Measurements from ENCODE around the gene DIS3L.

The DIS3L gene

DNA sequence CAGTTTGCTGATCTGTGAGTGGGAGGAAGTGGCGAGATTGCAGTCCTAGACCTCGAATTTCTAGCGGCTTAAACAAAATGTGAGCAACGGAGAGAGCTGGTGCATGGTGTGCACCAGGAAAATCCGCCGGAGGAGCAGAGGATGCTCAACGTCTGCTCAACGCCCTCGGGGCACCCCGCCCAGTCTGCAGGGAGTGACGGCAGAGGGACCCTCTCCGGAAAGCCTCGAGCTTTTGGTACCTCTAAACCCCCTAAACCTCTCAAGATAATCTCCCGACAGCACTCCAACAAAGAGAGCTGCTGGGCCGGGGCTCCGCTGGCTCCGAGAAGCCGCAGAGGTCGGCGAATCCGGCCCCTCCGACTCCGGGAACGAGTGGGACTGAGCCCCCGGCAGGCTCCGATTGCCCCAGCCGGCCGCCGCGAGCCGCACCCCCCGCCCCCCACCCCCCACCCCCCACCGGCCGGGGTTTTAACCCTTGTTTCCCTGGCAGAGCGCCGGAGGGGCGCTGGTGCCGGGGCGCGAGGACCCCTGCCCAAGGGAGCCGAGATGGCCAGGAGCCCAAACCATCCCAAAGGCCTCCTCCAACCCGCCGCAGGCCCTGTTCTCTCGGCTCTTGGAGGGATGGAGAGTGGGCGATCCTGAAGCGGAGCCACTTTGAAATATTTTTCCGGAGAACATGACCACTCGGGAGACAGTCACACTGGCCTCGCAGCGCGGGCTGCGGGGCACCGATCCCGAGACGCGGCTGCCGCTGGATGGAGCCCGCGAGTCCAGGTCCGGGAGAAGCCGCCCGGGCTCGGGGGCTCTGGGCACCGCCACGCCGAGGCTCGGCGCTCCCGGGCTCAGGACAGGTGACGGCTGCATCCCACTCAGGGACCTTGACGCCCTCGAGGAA lies 41.3 kb upstream of the DIS3L start:
- H3K4me3 ChIP-seq (ENCODE audit: low read depth in 1 of 2, low read length in 1 of 2), result peak overlapping the region; percentile 25 to 53
- peaks cover 100% of the 10 kb centered on the region for H3K27me3 ChIP-seq
- H3K36me3 ChIP-seq, result no peaks in the 10 kb centered on the region
- H3K9me3 ChIP-seq, result no peaks in the 10 kb centered on the region
- H3K27ac ChIP-seq, result no peak overlapping the region
- TF ChIP-seq, protein P1, sequence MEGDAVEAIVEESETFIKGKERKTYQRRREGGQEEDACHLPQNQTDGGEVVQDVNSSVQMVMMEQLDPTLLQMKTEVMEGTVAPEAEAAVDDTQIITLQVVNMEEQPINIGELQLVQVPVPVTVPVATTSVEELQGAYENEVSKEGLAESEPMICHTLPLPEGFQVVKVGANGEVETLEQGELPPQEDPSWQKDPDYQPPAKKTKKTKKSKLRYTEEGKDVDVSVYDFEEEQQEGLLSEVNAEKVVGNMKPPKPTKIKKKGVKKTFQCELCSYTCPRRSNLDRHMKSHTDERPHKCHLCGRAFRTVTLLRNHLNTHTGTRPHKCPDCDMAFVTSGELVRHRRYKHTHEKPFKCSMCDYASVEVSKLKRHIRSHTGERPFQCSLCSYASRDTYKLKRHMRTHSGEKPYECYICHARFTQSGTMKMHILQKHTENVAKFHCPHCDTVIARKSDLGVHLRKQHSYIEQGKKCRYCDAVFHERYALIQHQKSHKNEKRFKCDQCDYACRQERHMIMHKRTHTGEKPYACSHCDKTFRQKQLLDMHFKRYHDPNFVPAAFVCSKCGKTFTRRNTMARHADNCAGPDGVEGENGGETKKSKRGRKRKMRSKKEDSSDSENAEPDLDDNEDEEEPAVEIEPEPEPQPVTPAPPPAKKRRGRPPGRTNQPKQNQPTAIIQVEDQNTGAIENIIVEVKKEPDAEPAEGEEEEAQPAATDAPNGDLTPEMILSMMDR (IDR thresholded peaks at IDR 0.05), result no peak
- H3K4me1 ChIP-seq (ENCODE audit: control insufficient read depth in 1 of 2, insufficient read depth in 1 of 2, low read depth in 1 of 2, low read length in 1 of 2), result peaks cover 21 to 32% of the 10 kb centered on the region in 2 experiments

DNA sequence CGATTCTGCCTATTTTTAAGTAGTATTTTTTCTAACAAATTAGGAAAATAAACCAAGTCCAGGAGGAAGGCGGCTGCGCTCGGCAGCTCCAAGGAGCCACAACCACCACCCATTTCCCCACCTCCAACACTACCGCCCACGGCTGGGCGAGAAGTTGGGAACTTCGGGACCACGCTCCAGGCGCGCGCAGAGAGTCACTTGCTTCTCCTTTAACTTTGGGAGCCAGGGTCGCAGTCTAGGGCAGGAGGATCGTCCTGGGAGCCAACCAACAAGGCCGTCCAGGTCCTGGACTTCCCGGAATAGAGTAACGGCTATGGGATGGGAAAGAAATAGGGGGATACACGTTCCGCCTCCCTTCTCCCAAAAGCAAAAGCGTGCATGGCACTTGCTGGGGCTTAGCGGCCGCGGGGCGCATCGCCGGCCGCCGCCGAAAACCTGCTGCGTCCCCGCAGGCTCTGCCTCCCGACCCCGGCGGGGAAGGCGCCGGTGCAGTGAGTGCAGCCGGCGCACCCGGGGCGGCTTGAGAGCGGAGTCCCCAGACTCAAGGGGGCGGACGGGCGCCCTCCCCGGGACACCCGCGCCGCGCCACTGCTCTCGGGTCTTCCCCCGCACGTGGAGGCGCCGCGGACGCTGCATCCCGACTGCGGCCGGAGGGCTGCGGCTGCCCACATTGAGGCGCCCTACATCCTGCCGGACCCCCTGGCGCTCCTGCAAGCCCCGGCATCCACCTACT lies 40.5 kb upstream of the DIS3L start:
- Histone ChIP-seq H3K36me3 (no peaks in the 10 kb centered on the region), H3K4me1 (ENCODE audit: control insufficient read depth in 1 of 2, insufficient read depth in 1 of 2, low read depth in 1 of 2, low read length in 1 of 2) (peaks cover 21 to 32% of the 10 kb centered on the region in 2 experiments), H3K27me3 (peaks cover 100% of the 10 kb centered on the region), H3K9me3 (no peaks in the 10 kb centered on the region), H3K4me3 (ENCODE audit: low read depth in 1 of 2, low read length in 1 of 2) (peak overlapping the region; percentile 25 to 53), H3K27ac (no peak overlapping the region)
- TF ChIP-seq, protein P1 (IDR thresholded peaks at IDR 0.05), result no peak

DNA sequence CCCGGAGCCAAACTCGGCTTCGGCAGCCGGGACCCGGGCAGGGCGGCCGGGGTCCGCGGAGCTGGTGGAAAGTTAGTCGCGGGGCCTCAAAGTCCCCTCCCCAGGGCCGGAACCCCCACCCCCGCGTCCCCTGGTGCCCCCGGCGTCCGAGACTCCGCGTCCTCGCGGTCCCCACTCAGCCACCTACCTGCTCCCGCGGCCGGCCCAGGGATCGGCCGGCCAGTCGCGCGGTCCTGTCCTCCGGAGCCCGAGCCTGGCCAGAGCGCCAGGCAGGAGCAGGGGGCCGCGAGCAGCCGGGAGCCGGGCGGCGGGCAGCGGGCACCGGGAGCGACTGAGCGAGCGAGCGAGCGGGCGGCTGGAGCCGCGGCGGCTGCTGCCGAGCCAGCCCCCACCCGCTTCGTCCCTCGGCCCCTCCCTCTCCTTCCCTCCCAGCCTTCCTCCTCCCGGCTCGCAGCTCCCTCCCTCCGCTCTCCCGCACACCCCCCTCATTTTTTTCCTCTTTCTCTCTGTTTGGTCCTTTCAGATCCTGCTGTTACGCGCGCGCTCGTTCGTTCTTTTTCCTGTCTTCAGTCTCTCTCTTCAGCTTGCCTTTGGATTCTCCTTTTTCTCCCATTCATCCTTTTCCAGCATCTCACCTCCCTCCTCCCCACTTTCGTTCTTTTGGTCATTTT lies 39.8 kb upstream of the DIS3L start, which contains the start of gene MEGF11:
Gene MEGF11, minus strand, starts transcription at position 333 of the 671 bp plus-strand sequence. CDS start 125,347 bp downstream, outside the sequence.
- peaks cover 100% of the 10 kb centered on the region for H3K27me3 ChIP-seq
- no peak within 1 kb of the TSS for H3K27ac ChIP-seq
- peak within 1 kb of the TSS; percentile 25 to 53 for H3K4me3 ChIP-seq (ENCODE audit: low read depth in 1 of 2, low read length in 1 of 2)
- TF ChIP-seq, protein P1 (IDR thresholded peaks at IDR 0.05), result no peak
- no peaks in the 10 kb centered on the region for H3K36me3 ChIP-seq
- peaks cover 21 to 32% of the 10 kb centered on the region in 2 experiments for H3K4me1 ChIP-seq (ENCODE audit: control insufficient read depth in 1 of 2, insufficient read depth in 1 of 2, low read depth in 1 of 2, low read length in 1 of 2)
- no peaks in the 10 kb centered on the region for H3K9me3 ChIP-seq

DNA sequence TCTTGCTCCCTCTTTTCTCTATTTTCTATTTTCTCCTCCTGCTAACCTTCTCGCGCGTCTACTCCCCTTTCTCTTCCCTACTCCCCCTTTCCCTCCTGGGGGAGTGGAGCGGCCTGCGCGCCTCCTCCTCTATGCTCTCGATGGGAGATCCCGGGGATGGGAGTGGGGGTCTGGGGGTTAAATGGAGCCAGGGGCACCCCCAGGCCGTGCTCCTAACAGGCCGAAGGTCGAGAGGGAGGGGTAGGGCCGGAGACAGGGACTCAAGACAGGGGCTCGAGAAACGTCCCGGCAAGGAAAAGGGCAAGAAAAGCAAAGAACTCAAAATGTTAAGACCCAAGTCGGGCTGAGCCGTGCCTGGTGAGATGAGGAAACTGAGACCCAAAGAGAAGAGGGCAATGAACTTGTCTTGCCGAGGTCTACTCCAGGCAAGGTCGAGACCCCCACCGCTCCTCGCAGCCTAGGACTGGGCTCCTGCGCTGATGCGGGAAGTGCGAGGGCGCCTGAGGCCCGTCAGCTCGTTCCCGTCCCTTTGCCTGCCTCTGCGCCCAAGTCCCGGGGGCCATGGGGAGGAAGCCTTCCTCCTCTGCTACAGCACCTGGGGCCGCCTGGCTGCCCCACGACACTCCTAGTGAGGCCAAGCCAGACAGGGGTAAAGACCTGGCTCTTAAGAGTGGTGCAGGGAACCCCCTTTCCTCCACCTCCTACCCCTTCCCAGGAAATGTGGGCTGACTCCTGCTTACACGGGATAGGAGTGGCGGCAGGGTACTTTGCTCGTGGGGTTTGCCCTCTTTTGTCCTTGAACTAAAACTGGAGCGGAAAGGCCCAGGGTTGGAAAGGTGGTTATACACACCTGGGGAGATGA lies 39.0 kb upstream of the DIS3L start:
- H3K27me3 ChIP-seq, result peaks cover 100% of the 10 kb centered on the region
- peak overlapping the region in 1 of 2 experiments; percentile 53 for H3K4me3 ChIP-seq (ENCODE audit: low read depth in 1 of 2, low read length in 1 of 2)
- H3K27ac ChIP-seq, result no peak overlapping the region
- peaks cover 21 to 32% of the 10 kb centered on the region in 2 experiments for H3K4me1 ChIP-seq (ENCODE audit: control insufficient read depth in 1 of 2, insufficient read depth in 1 of 2, low read depth in 1 of 2, low read length in 1 of 2)
- H3K9me3 ChIP-seq, result no peaks in the 10 kb centered on the region
- TF ChIP-seq, protein P1 (IDR thresholded peaks at IDR 0.05), result no peak
- no peaks in the 10 kb centered on the region for H3K36me3 ChIP-seq
